K562 (cell line): Measurements from ENCODE around the gene CEP131. TPM values are rescaled to one million over a fixed set of nuclear protein-coding genes. Genes with fewer than 3 reads are reported as not detected.

Source experiments
- ATAC-seq: fragments of 200-7000 bp; cut with Tn5 transposase; 3 replicates; pipeline ENCODE4 v1.9.1; 2020; ENCODE audit warnings: moderate library complexity
- BruUV-seq: library from RNA; stranded (reverse); fragments of 400-500 nt; replicated peaks from 2 replicates; lab custom pipeline; 2021; lab: Mats Ljungman, UMichigan
- CTCF ChIA-PET: fragments of 300-600 bp; formaldehyde crosslinking; extraction: SDS; loops from one replicate; lab custom pipeline; 2021; ENCODE audit warnings: low intra/inter-chr PET ratio; lab: Yijun Ruan, JAX
- POLR2A ChIA-PET: fragments of 300-600, 350-650 bp; sonication (Branson Sonifier 250); formaldehyde crosslinking; extraction: SDS; loops from one replicate; lab custom pipeline; 2021; ENCODE audit warnings: antibody characterized with exemption, inconsistent platforms; lab: Yijun Ruan, JAX
- DNase-seq, 4 experiments: peaks; one replicate each; pipeline versions ENCODE4 v3.0.0 to v3.0.0-alpha.2; 2011 to 2018; ENCODE audit warnings: low spot score in 3 of 4, mixed read lengths in 3 of 4; ENCODE audit errors: extremely low read depth in 1 of 4
- FAIRE-seq: peaks from 2 replicates; lab custom pipeline; 2011; peaks lifted over from hg19 to GRCh38; lab: Jason Lieb, UNC
- H2AFZ ChIP-seq: 2 replicates; pipeline ENCODE4 v1.6.0; 2011; ENCODE audit warnings: low read depth, low read length, control low read depth, inconsistent platforms
- H3K27ac ChIP-seq: fragments of 200-600 bp; 3 replicates; pipeline ENCODE4 v1.8.0; 2011; ENCODE audit warnings: low read depth, mild to moderate bottlenecking, control low read depth, inconsistent platforms, low read length, moderate library complexity, mixed read lengths; ENCODE audit errors: extremely low read depth
- H3K27me3 ChIP-seq, 2 experiments: fragments of 300-600 bp in 1 of 2; 2 replicates in 1 of 2; 3 replicates in 1 of 2; pipeline versions ENCODE4 v1.6.0 to v1.8.0; 2011; ENCODE audit warnings: inconsistent platforms in 2 of 2, low read length in 2 of 2, mild to moderate bottlenecking in 1 of 2, mixed read lengths in 1 of 2, moderate library complexity in 1 of 2; ENCODE audit not compliant: control insufficient read depth in 2 of 2, insufficient read depth in 2 of 2
- H3K36me3 ChIP-seq: fragments of 300-600 bp; 3 replicates; pipeline ENCODE4 v1.8.0; 2011; ENCODE audit warnings: mild to moderate bottlenecking, low read length, inconsistent platforms; ENCODE audit not compliant: control insufficient read depth, insufficient read depth
- H3K4me1 ChIP-seq, 2 experiments: fragments of 200-600 bp in 1 of 2; replicated peaks in 1 of 2; 2 replicates in 1 of 2; 3 replicates in 1 of 2; pipeline versions ENCODE4 v1.5.1 to v1.8.0; 2011; ENCODE audit warnings: inconsistent platforms in 2 of 2, low read length in 2 of 2, mild to moderate bottlenecking in 1 of 2, mixed read lengths in 1 of 2, moderate library complexity in 1 of 2; ENCODE audit not compliant: control insufficient read depth in 2 of 2, insufficient read depth in 2 of 2
- H3K4me2 ChIP-seq: 2 replicates; pipeline ENCODE4 v1.6.1; 2011; ENCODE audit warnings: low read length, control low read depth, inconsistent platforms, mixed read lengths; ENCODE audit not compliant: insufficient read depth
- H3K4me3 ChIP-seq: fragments of 200-600 bp; sonication (generic), shearing (Covaris generic); 2 replicates; pipeline ENCODE4 v1.5.1; 2016; ENCODE audit warnings: control low read depth, inconsistent platforms
- H3K79me2 ChIP-seq: fragments of 200-600 bp; 3 replicates; pipeline ENCODE4 v1.8.0; 2011; ENCODE audit warnings: low read length, inconsistent platforms; ENCODE audit not compliant: control insufficient read depth, insufficient read depth
- H3K9ac ChIP-seq, 2 experiments: 2 replicates each; pipeline versions ENCODE4 v1.6.0 to v1.6.1; 2011; ENCODE audit warnings: low read depth in 2 of 2, low read length in 2 of 2, control low read depth in 1 of 2, inconsistent platforms in 1 of 2, mild to moderate bottlenecking in 1 of 2, mixed read lengths in 1 of 2; ENCODE audit not compliant: insufficient read depth in 1 of 2
- H3K9me1 ChIP-seq: one replicate; pipeline ENCODE4 v1.6.0; 2011; ENCODE audit warnings: inconsistent platforms, mild to moderate bottlenecking, low read length, moderate library complexity; ENCODE audit not compliant: control insufficient read depth, insufficient read depth
- H3K9me3 ChIP-seq: replicated peaks from 2 replicates; pipeline ENCODE4 v1.5.1; 2011; ENCODE audit warnings: low read depth, low read length, inconsistent platforms; ENCODE audit not compliant: control insufficient read depth, insufficient read depth
- H4K20me1 ChIP-seq: replicated peaks from 2 replicates; pipeline ENCODE4 v1.6.1; 2011; ENCODE audit warnings: low read length, inconsistent platforms, mixed read lengths; ENCODE audit not compliant: control insufficient read depth, insufficient read depth
- KAT8 ChIP-seq: fragments of 450-650 bp; IDR thresholded peaks from 2 replicates; pipeline ENCODE4 v1.6.1; 2016; ENCODE audit warnings: low read depth, mild to moderate bottlenecking
- NCOA6 ChIP-seq: fragments of 450-650 bp; IDR thresholded peaks from 2 replicates; pipeline ENCODE4 v1.6.1; 2017; ENCODE audit warnings: mild to moderate bottlenecking
- RAD51 ChIP-seq: fragments of 450-650 bp; IDR thresholded peaks from 2 replicates; pipeline ENCODE4 v1.7.1; 2016; ENCODE audit warnings: low read depth, mild to moderate bottlenecking, borderline replicate concordance
- THAP12 ChIP-seq: fragments of 250-450 bp; sonication (Bioruptor Pico); IDR thresholded peaks from 2 replicates; pipeline ENCODE4 v1.9.0; 2021; ENCODE audit warnings: mild to moderate bottlenecking, inconsistent platforms
- ZNF655 ChIP-seq: fragments of 250-450 bp; sonication (Bioruptor Pico); IDR thresholded peaks from 2 replicates; pipeline ENCODE4 v1.5.0; 2021
- WGBS: fragments of 100-300 bp; shearing (Covaris generic); methylation state at CpG from one replicate; pipeline ENCODE4 v1.1.6; 2016; ENCODE audit warnings: low coverage, mixed read lengths; ENCODE audit not compliant: insufficient coverage; ENCODE audit errors: missing lambda C conversion rate; 5-methylcytosine and 5-hydroxymethylcytosine counted together
- in situ Hi-C: fragments of 300-500 bp; cut with MboI; formaldehyde crosslinking; loops from 4 replicates; pipeline ENCODE4 v1.15.0; 2018; ENCODE audit warnings: inconsistent platforms, mixed read lengths
- intact Hi-C: fragments of 100-400 bp; cut with micrococcal nuclease; formaldehyde crosslinking; loops from 2 replicates; pipeline ENCODE4 v1.14.2; 2022
- polyA plus RNA-seq, 8 experiments: library from polyadenylated mRNA; depleted of rRNA in 4 of 8; stranded (reverse) in 5 of 8; unstranded in 3 of 8; fragments of >200 nt; fragmentation: Nextera tagmentation in 2 of 8; fragmentation: Illumina TruSeq in 1 of 8; extraction: Ambion mirVana in 2 of 8; extraction: Trizol in 1 of 8; gene quantifications; 2 replicates each; pipeline versions ENCODE4 v1.2.1 to v1.2.3, GENCODE V29; 2011 to 2014; ENCODE audit warnings: inconsistent platforms in 1 of 8, missing spikeins in 1 of 8
- total RNA-seq, 7 experiments: library from RNA; depleted of rRNA in 6 of 7; stranded (reverse); fragments of >200 nt in 6 of 7; fragmentation: Illumina TruSeq in 2 of 7; extraction: Trizol in 2 of 7; gene quantifications; 2 replicates each; pipeline versions ENCODE4 v1.2.1 to v1.2.3, GENCODE V29; 2011 to 2021; ENCODE audit warnings: low replicate concordance in 1 of 7
- TF ChIP-seq, protein P1 (sequence below), 2 experiments: fragments of 450-650 bp in 1 of 2; sonication (generic) in 1 of 2; formaldehyde crosslinking; conservative IDR thresholded peaks; 2 replicates each; pipeline versions ENCODE4 v1.4.0 to v1.8.1; 2020 to 2022; ENCODE audit warnings: mild to moderate bottlenecking in 1 of 2, missing genetic modification reagents in 1 of 2

Gene CEP131
- total and polyA plus RNA-seq, 9 of the 15 experiments (the other 6 are each of a cell fraction or from before 2014, with no cell fraction given) = 0.24 to 21.2 (median 2.3) TPM

DNA sequence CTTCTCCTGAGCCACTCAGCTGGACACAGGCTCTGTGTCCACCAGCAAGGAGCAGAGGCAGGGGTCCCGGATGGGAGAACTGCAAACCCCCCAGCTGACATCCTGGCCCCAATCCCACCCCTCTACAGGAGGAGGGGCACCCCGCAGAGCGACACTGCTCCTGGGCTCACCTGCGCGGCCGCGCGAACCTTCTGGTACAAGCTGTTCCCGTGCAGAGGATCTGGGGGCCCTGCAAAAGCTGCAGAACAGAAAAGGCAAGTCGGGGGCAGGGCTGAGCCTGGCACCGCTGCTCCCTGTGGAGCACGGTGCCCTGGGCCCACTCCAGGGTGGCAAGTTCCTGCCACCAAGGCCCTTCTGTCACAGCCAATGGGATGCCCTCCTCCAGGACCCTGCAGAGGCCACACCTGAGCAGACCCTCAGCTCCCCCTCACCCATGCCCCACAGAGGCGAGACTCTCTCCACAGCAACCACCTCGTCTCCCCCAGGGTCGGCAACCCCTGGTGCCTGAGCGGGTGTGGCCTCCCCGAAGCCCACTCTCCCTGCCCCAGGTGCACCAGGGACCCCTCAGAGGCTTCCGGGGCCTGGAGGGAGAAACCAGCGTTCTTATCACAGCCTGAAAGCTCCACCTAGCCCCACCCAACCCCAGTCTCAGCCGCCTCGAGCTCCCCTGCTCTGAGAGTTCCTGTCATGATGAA, 11.2 kb upstream of the CEP131 start:
- Histone ChIP-seq H3K27me3 (no peaks in the 10 kb centered on the region), H3K27ac (no peak overlapping the region), H3K4me3 (no peak overlapping the region), H3K9me3 (no peaks in the 10 kb centered on the region), H3K4me2 (no peak overlapping the region), H3K36me3 (peaks cover 29% of the 10 kb centered on the region; the same call in 2 of the 3 replicates), H4K20me1 (peaks cover 32% of the 10 kb centered on the region), H3K9ac (peak overlapping the region in 1 of 2 experiments; percentile 76; a peak in 2 of 4 replicates), H3K4me1 (peaks cover 24 to 86% of the 10 kb centered on the region in 2 experiments), H2AFZ (no peak overlapping the region), H3K9me1 (peaks cover 9% of the 10 kb centered on the region), H3K79me2 (peaks cover 9% of the 10 kb centered on the region; the same call in 2 of the 3 replicates)
- ATAC-seq (no peak), DNase-seq (no peak), FAIRE-seq (no peak)
- ChIA-PET POLR2A (interaction anchor here (1.2 kb wide), 1 partner anchor 120 kb away, joined by 5 read pairs; no protein-coding TSS in a partner anchor), CTCF (no interaction called here)
- no TSS peak for BruUV-seq
- intact Hi-C loops (loop anchor here (10.0 kb wide), 1 partner anchor 219 kb away; no protein-coding TSS in a partner anchor), in situ Hi-C loops (loop anchor here (25.0 kb wide), 1 partner anchor 97 kb away; no protein-coding TSS in a partner anchor)
- no peak for TF ChIP-seq KAT8
- WGBS = 45% methylated on average over 15 of the region's 21 CpGs

GRCh38 chr17:81233316-81233715, 10.6 kb upstream of the CEP131 start:
- Histone ChIP-seq H2AFZ (no peak overlapping the region), H3K9ac (no peak overlapping the region; a peak in 1 of 4 replicates), H3K27ac (no peak overlapping the region), H3K4me3 (no peak overlapping the region), H4K20me1 (peaks cover 32% of the 10 kb centered on the region), H3K4me1 (peaks cover 24 to 84% of the 10 kb centered on the region in 2 experiments), H3K9me3 (no peaks in the 10 kb centered on the region), H3K79me2 (peaks cover 4% of the 10 kb centered on the region; the same call in 2 of the 3 replicates), H3K27me3 (no peaks in the 10 kb centered on the region), H3K9me1 (peaks cover 9% of the 10 kb centered on the region), H3K36me3 (peaks cover 29% of the 10 kb centered on the region; the same call in 2 of the 3 replicates), H3K4me2 (no peak overlapping the region)
- DNase-seq (no peak), ATAC-seq (no peak), FAIRE-seq (no peak)
- in situ Hi-C loops (loop anchor here (25.0 kb wide), 1 partner anchor 96 kb away; no protein-coding TSS in a partner anchor), intact Hi-C loops (loop anchor here (10.0 kb wide), 1 partner anchor 219 kb away; no protein-coding TSS in a partner anchor)
- BruUV-seq = no TSS peak
- POLR2A ChIA-PET = interaction anchor here (0.8 kb wide), 1 partner anchor 42 kb away, joined by 3 read pairs; no protein-coding TSS in a partner anchor
- CTCF ChIA-PET = no interaction called here
- WGBS = 90% methylated on average over 12 of the region's 17 CpGs
- no peak for TF ChIP-seq THAP12
- no peak for TF ChIP-seq ZNF655 (CRISPR knock-in tag)
- TF ChIP-seq, protein P1, sequence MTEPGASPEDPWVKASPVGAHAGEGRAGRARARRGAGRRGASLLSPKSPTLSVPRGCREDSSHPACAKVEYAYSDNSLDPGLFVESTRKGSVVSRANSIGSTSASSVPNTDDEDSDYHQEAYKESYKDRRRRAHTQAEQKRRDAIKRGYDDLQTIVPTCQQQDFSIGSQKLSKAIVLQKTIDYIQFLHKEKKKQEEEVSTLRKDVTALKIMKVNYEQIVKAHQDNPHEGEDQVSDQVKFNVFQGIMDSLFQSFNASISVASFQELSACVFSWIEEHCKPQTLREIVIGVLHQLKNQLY (CRISPR knock-in tag; conservative IDR thresholded peaks at IDR 0.05) = no peak
- TF ChIP-seq NCOA6 = no peak
- no peak for TF ChIP-seq RAD51
